ENCODE measurements around the gene IDE. TPM values are rescaled to one million over a fixed set of nuclear protein-coding genes. Genes with fewer than 3 reads are reported as not detected.

The IDE gene
- polyA plus RNA-seq, 3 donors = 10.7 to 21.8 (median 15.6) TPM

GRCh38 chr10:92490387-92490786 is 83.5 kb downstream of the IDE start:
- no CpG with 5 or more reads among the region's 2 CpGs for WGBS (ENCODE audit: insufficient coverage)
- Mint-ChIP-seq H3K27ac (no peak overlapping the region), H3K27me3 (ENCODE audit: low read depth in 3 of 3) (no peaks in the 10 kb centered on the region), H3K9me3 (peaks cover 0 to 3% (median 0%) of the 10 kb centered on the region in 7 donors), H3K36me3 (peaks cover 62 to 74% of the 10 kb centered on the region in 2 donors), H3K4me3 (no peak overlapping the region), H3K4me1 (peaks cover 20% of the 10 kb centered on the region)
- no peak overlapping the region for H3K4me2 ChIP-seq (replicated peaks; ENCODE audit: extremely low read depth, low read length, poor library complexity, severe bottlenecking)
- intact Hi-C loops (cut with micrococcal nuclease) = no loop called here
- no peaks in the 10 kb centered on the region for H4K20me1 ChIP-seq (ENCODE audit: insufficient read depth, low read length)
- H3K79me2 ChIP-seq (ENCODE audit: insufficient read depth, low read length) = no peaks in the 10 kb centered on the region
- no peak for TF ChIP-seq CTCF (IDR thresholded peaks at IDR 0.05)
- H3K9me3 ChIP-seq (replicated peaks in 1 of 2; ENCODE audit: control insufficient read depth in 1 of 2, insufficient read depth in 1 of 2, low read length in 2 of 2) = no peaks in the 10 kb centered on the region
- peaks cover 30 to 72% of the 10 kb centered on the region in 2 donors for H3K36me3 ChIP-seq (replicated peaks in 1 of 2; ENCODE audit: control insufficient read depth in 1 of 2, insufficient read depth in 2 of 2, low read length in 2 of 2)
- peaks cover 21% of the 10 kb centered on the region in 2 donors for H3K4me1 ChIP-seq (ENCODE audit: control insufficient read depth in 1 of 2, insufficient read depth in 2 of 2, low read length in 2 of 2)
- no peak overlapping the region for H2AFZ ChIP-seq (ENCODE audit: insufficient read depth, low read depth, low read length, poor library complexity, severe bottlenecking)
- no peak for DNase-seq
- H3K9ac ChIP-seq (ENCODE audit: insufficient read depth, low read length, poor library complexity, severe bottlenecking) = no peak overlapping the region
- no peak overlapping the region for H3K4me3 ChIP-seq (replicated peaks in 1 of 3; ENCODE audit: low read depth in 2 of 3, low read length in 3 of 3)
- H3K27ac ChIP-seq (ENCODE audit: low read depth in 1 of 2, low read length in 2 of 2) = no peak overlapping the region
- no peaks in the 10 kb centered on the region for H3K27me3 ChIP-seq (ENCODE audit: control insufficient read depth in 2 of 2, insufficient read depth in 2 of 2, low read length in 2 of 2)

- TF ChIP-seq CTCF (IDR thresholded peaks at IDR 0.05) = no peak
- no peaks in the 10 kb centered on the region for H3K9me3 ChIP-seq (replicated peaks in 1 of 2; ENCODE audit: control insufficient read depth in 1 of 2, insufficient read depth in 1 of 2, low read length in 2 of 2)
- peaks cover 20% of the 10 kb centered on the region for H3K4me1 Mint-ChIP-seq
- H3K36me3 Mint-ChIP-seq = peaks cover 66 to 81% of the 10 kb centered on the region in 2 donors
- no peaks in the 10 kb centered on the region for H3K27me3 ChIP-seq (ENCODE audit: control insufficient read depth in 2 of 2, insufficient read depth in 2 of 2, low read length in 2 of 2)
- peaks cover 0 to 3% (median 0%) of the 10 kb centered on the region in 7 donors for H3K9me3 Mint-ChIP-seq
- H3K27ac Mint-ChIP-seq = peak overlapping the region; percentile 41 to 84 (median 72)
- H3K36me3 ChIP-seq (replicated peaks in 1 of 2; ENCODE audit: control insufficient read depth in 1 of 2, insufficient read depth in 2 of 2, low read length in 2 of 2) = peaks cover 46 to 80% of the 10 kb centered on the region in 2 donors
- H4K20me1 ChIP-seq (ENCODE audit: insufficient read depth, low read length) = no peaks in the 10 kb centered on the region
- H3K9ac ChIP-seq (ENCODE audit: insufficient read depth, low read length, poor library complexity, severe bottlenecking) = no peak overlapping the region
- no peak overlapping the region for H2AFZ ChIP-seq (ENCODE audit: insufficient read depth, low read depth, low read length, poor library complexity, severe bottlenecking)
- H3K4me2 ChIP-seq (replicated peaks; ENCODE audit: extremely low read depth, low read length, poor library complexity, severe bottlenecking) = peak overlapping the region; percentile 25
- peak overlapping the region in 1 of 3 experiments; percentile 7 for H3K4me3 ChIP-seq (replicated peaks in 1 of 3; ENCODE audit: low read depth in 2 of 3, low read length in 3 of 3)
- peak overlapping the region in 1 of 2 donors; percentile 75 for H3K4me3 Mint-ChIP-seq
- DNase-seq = peak; percentile 66 to 85 (median 76)
- H3K4me1 ChIP-seq (ENCODE audit: control insufficient read depth in 1 of 2, insufficient read depth in 2 of 2, low read length in 2 of 2) = peaks cover 21% of the 10 kb centered on the region in 2 donors
- no peaks in the 10 kb centered on the region for H3K27me3 Mint-ChIP-seq (ENCODE audit: low read depth in 3 of 3)
- H3K27ac ChIP-seq (ENCODE audit: low read depth in 1 of 2, low read length in 2 of 2) = peak overlapping the region in 1 of 2 donors; percentile 20
- no peaks in the 10 kb centered on the region for H3K79me2 ChIP-seq (ENCODE audit: insufficient read depth, low read length)
- intact Hi-C loops (cut with micrococcal nuclease) = no loop called here
Measured at GRCh38 chr10:92486637-92487036, 87.3 kb downstream of the IDE start.

Data from CD14-positive monocyte (primary cell).